Epidermal melanocyte (primary cell): ENCODE results near the gene RABEP2.
"Not testable (repeated sequence)": the region's sequence is repeated elsewhere in the genome, so short reads cannot be mapped to it uniquely, and the experiment has no call there.

Experiments used
- DNase-seq: peaks from one replicate; pipeline ENCODE4 v3.0.0; 2011; ENCODE audit warnings: low spot score; ENCODE audit not compliant: insufficient read length

The RABEP2 gene

GRCh38 chr16:28933171-28933570 is 8.1 kb upstream of the RABEP2 start:
- DNase-seq = no peak

GRCh38 chr16:28932339-28933141 is 7.5 kb upstream of the RABEP2 start:
- no peak for DNase-seq

- no peak for DNase-seq
Measured at GRCh38 chr16:28931801-28932225, 6.8 kb upstream of the RABEP2 start, which contains the start of gene CD19. TSS of gene CD19 (plus strand) at chr16:28931971. CDS start at chr16:28932001, 30 bp downstream.

- no peak for DNase-seq
Measured at GRCh38 chr16:28930652-28931051, 5.6 kb upstream of the RABEP2 start.

GRCh38 chr16:28930203-28930602 is 5.2 kb upstream of the RABEP2 start:
- DNase-seq = no peak

GRCh38 chr16:28927815-28928214 is 2.8 kb upstream of the RABEP2 start:
- DNase-seq = no peak

- DNase-seq = not testable (repeated sequence)
Measured at GRCh38 chr16:28926284-28926683, 1.2 kb upstream of the RABEP2 start.

GRCh38 chr16:28925386-28926228 is 569 bp upstream of the RABEP2 start:
- peak; percentile 58 for DNase-seq

GRCh38 chr16:28924399-28924761 is 658 bp downstream of the RABEP2 start:
- DNase-seq = no peak

GRCh38 chr16:28923652-28924398 is 1.2 kb downstream of the RABEP2 start:
- DNase-seq = no peak

- DNase-seq = no peak
Measured at GRCh38 chr16:28923231-28923587, 1.8 kb downstream of the RABEP2 start.

- no peak for DNase-seq
Measured at GRCh38 chr16:28918698-28919097, 6.3 kb downstream of the RABEP2 start.

- no peak for DNase-seq
Measured at GRCh38 chr16:28917095-28917494, 7.9 kb downstream of the RABEP2 start.

GRCh38 chr16:28915181-28915580 is 9.9 kb downstream of the RABEP2 start:
- DNase-seq = no peak

GRCh38 chr16:28913946-28914724 is 10.9 kb downstream of the RABEP2 start:
- no peak for DNase-seq

GRCh38 chr16:28912558-28912957 is 12.5 kb downstream of the RABEP2 start:
- no peak for DNase-seq

GRCh38 chr16:28910086-28911031 is 14.7 kb downstream of the RABEP2 start:
- no peak for DNase-seq

- no peak for DNase-seq
Measured at GRCh38 chr16:28905800-28906372, 19.2 kb downstream of the RABEP2 start.

- no peak for DNase-seq
Measured at GRCh38 chr16:28905229-28905754, 19.7 kb downstream of the RABEP2 start.
